Upper lobe of right lung (tissue), 1 donor: ENCODE results near the gene ZWINT. TPM values are rescaled to one million over a fixed set of nuclear protein-coding genes. Genes with fewer than 3 reads are reported as not detected.

Source experiments
- ATAC-seq: fragments of 200-7000 bp; cut with Tn5 transposase; one replicate; pipeline ENCODE4 v1.9.1; 2020; ENCODE audit warnings: mild to moderate bottlenecking, moderate library complexity
- DNase-seq: peaks from one replicate; pipeline ENCODE4 v3.0.0-alpha.2; 2020
- H3K27ac ChIP-seq: fragments of 200-600 bp; one replicate; pipeline ENCODE4 v1.8.0; 2022
- H3K27me3 ChIP-seq: fragments of 200-600 bp; one replicate; pipeline ENCODE4 v1.8.0; 2022; ENCODE audit warnings: mild to moderate bottlenecking
- H3K36me3 ChIP-seq: fragments of 200-600 bp; one replicate; pipeline ENCODE4 v1.8.0; 2022
- H3K4me1 ChIP-seq: fragments of 200-600 bp; one replicate; pipeline ENCODE4 v1.8.0; 2022
- H3K4me3 ChIP-seq: fragments of 200-600 bp; one replicate; pipeline ENCODE4 v1.8.0; 2022; ENCODE audit warnings: mild to moderate bottlenecking
- H3K9me3 ChIP-seq: fragments of 200-600 bp; one replicate; pipeline ENCODE4 v1.8.0; 2022
- CTCF ChIP-seq: fragments of 200-600 bp; IDR thresholded peaks from one replicate; pipeline ENCODE4 v1.8.0; 2022; ENCODE audit warnings: antibody characterized with exemption
- intact Hi-C: fragments of 100-400 bp; cut with DNase I; formaldehyde crosslinking; loops from one replicate; pipeline ENCODE4 v1.11.0; 2022
- long read RNA-seq: library from polyadenylated mRNA; unstranded; transcript quantifications from one replicate; pipeline ENCODE4 v2.0.0, GENCODE V29; 2021
- total RNA-seq: library from RNA; stranded (reverse); fragmentation: NEBNext Ultra II Directional; extraction: Animal tissue kit (Norgen Biotek cat#: 25700); gene quantifications from one replicate; pipeline ENCODE4 v1.2.1, GENCODE V29; 2021
- donor health status: DM: no; HTN: yes; CAD: no; lungs with severe emphysema.

ZWINT gene
- 3.2 TPM for total RNA-seq
- long read RNA-seq, partial matches to known transcripts = 0 of 7 reads
- long read RNA-seq, other reads (novel, unspliced or antisense) = 1 of 7 reads

DNA sequence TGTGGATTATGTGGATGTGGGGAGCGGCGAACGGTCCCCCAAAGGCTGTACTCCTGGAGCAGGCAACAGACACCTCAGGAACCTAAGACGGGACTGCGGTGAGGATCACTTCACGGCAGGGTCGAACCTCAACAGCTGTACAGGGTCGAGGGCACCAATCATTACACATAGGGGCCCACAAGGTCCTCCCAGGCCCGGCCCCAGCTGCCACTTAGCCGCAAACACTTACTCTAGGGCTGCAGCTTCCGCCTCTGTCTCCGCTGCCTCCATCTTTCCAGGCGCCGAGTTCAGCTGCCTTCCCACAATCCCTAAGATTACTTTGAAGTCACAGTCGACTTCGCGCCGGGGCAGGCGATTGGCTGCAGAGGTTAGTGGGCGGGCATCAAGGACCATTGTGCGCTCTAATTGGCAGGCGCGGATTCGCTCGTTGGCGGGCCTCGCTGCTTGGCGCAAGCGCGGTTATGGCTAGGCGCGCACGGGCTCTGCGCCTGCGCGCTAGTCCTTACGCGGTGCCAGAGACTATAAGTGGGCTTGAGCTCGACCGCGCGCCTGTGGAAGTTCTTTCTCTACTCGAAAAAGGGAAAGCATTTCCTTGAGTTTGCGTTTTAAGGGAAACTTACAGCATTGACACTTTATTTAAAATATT is at the start of gene ZWINT:
Gene ZWINT, minus strand, starts transcription at position 293 of the 646 bp plus-strand sequence. Its CDS starts 23 bp downstream, at position 270.
- H3K4me1 ChIP-seq = peaks cover 9% of the 10 kb centered on the region
- H3K9me3 ChIP-seq = no peaks in the 10 kb centered on the region
- TF ChIP-seq CTCF = no peak
- DNase-seq (peak; percentile 97), ATAC-seq (peak; percentile 100)
- no peaks in the 10 kb centered on the region for H3K36me3 ChIP-seq
- peak within 1 kb of the TSS; percentile 76 for H3K27ac ChIP-seq
- H3K4me3 ChIP-seq = peak within 1 kb of the TSS; percentile 68
- no peaks in the 10 kb centered on the region for H3K27me3 ChIP-seq
- intact Hi-C loops = no loop called here

DNA sequence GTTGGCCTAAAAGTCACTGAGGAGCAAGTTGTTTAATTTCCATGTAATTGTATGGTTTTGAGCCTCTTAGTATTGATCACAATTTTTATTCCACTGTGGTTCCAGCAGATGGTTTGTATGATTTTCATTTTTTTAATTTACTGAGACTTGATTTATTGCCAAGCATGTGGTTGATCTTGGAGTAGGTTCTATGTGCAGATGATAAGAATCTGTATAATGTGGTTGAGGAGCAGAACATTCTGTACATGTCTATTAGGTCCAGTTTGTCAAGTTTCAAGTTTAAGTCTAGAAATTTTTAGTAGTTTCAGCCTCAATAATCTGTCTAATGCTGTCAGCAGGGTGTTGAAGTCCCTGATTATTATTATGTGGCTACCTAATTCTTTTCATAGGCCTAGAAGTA is 22.7 kb upstream of the ZWINT start:
- Histone ChIP-seq H3K36me3 (no peaks in the 10 kb centered on the region), H3K4me3 (no peak overlapping the region), H3K4me1 (no peaks in the 10 kb centered on the region), H3K27ac (no peak overlapping the region), H3K9me3 (no peaks in the 10 kb centered on the region), H3K27me3 (no peaks in the 10 kb centered on the region)
- intact Hi-C loops = no loop called here
- ATAC-seq = no peak
- DNase-seq = no peak
- TF ChIP-seq CTCF = no peak

- H3K27me3 ChIP-seq = no peaks in the 10 kb centered on the region
- no peak for DNase-seq
- no peak for ATAC-seq
- H3K4me1 ChIP-seq = no peaks in the 10 kb centered on the region
- no peak overlapping the region for H3K27ac ChIP-seq
- TF ChIP-seq CTCF = no peak
- no peaks in the 10 kb centered on the region for H3K36me3 ChIP-seq
- intact Hi-C loops = no loop called here
- no peak overlapping the region for H3K4me3 ChIP-seq
- H3K9me3 ChIP-seq = peaks cover 11% of the 10 kb centered on the region
Measured at GRCh38 chr10:56370217-56371113, 9.4 kb upstream of the ZWINT start.

DNA sequence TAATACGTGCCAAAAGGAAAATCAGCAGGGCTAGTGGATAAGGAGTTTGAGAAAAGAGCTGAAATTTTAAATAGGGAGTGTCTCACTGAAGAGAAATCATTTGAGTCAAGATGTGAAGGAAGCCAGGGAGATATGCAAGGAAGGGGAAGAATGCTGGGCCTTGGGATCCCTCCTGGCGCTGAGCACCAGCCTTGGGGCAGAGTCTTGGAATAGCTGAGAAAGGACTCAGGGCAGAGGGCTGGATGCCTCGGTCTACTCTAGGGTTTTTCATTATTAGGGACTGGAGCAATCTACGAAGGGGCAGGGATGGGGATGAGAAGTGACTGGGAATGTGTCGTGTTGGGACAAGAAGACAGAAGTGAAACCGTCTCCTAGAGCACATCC is 484 bp downstream of the ZWINT start:
- Histone ChIP-seq H3K4me1 (peaks cover 9% of the 10 kb centered on the region), H3K4me3 (peak overlapping the region; percentile 68), H3K27me3 (no peaks in the 10 kb centered on the region), H3K27ac (no peak overlapping the region), H3K9me3 (no peaks in the 10 kb centered on the region), H3K36me3 (no peaks in the 10 kb centered on the region)
- ATAC-seq (no peak), DNase-seq (no peak)
- no peak for TF ChIP-seq CTCF
- intact Hi-C loops = no loop called here

- H3K4me1 ChIP-seq = peaks cover 9% of the 10 kb centered on the region
- intact Hi-C loops = no loop called here
- no peaks in the 10 kb centered on the region for H3K27me3 ChIP-seq
- ATAC-seq = no peak
- no peak overlapping the region for H3K27ac ChIP-seq
- H3K9me3 ChIP-seq = no peaks in the 10 kb centered on the region
- no peak overlapping the region for H3K4me3 ChIP-seq
- H3K36me3 ChIP-seq = no peaks in the 10 kb centered on the region
- no peak for TF ChIP-seq CTCF
- DNase-seq = no peak
Measured at GRCh38 chr10:56359837-56360236, 1.2 kb downstream of the ZWINT start.
